GM21737 (cell line): ENCODE data around the gene RHBDL2.
"Not testable (repeated sequence)": the region's sequence is repeated elsewhere in the genome, so short reads cannot be mapped to it uniquely, and the experiment has no call there.

ENCODE experiments used
- ATAC-seq: cut with Tn5 transposase; IDR thresholded peaks from one replicate; pipeline ENCODE4 v1.9.1; 2021; ENCODE audit warnings: mild to moderate bottlenecking, moderate library complexity; ENCODE audit not compliant: unreplicated experiment

Gene RHBDL2

GRCh38 chr1:38938722-38939260, 2.8 kb downstream of the RHBDL2 start:
- ATAC-seq, result no peak

- ATAC-seq, result no peak
These were observed 9.1 kb downstream of the RHBDL2 start for GRCh38 chr1:38932571-38932970.

GRCh38 chr1:38929476-38929875, 12.2 kb downstream of the RHBDL2 start:
- ATAC-seq, result no peak

GRCh38 chr1:38929054-38929453, 12.6 kb downstream of the RHBDL2 start:
- ATAC-seq, result no peak

- ATAC-seq, result no peak
These were observed 15.5 kb downstream of the RHBDL2 start for GRCh38 chr1:38926091-38926490.

- ATAC-seq, result no peak
These were observed 16.2 kb downstream of the RHBDL2 start for GRCh38 chr1:38925391-38925790.

GRCh38 chr1:38923607-38924006, 18.0 kb downstream of the RHBDL2 start:
- ATAC-seq, result no peak

- no peak for ATAC-seq
These were observed 22.5 kb downstream of the RHBDL2 start for GRCh38 chr1:38919130-38919529.

- no peak for ATAC-seq
These were observed 23.1 kb downstream of the RHBDL2 start for GRCh38 chr1:38918568-38918967.

GRCh38 chr1:38917772-38918171, 23.9 kb downstream of the RHBDL2 start:
- no peak for ATAC-seq

GRCh38 chr1:38917337-38917736, 24.3 kb downstream of the RHBDL2 start:
- no peak for ATAC-seq

- ATAC-seq, result no peak
These were observed 26.2 kb downstream of the RHBDL2 start for GRCh38 chr1:38915352-38915948.

GRCh38 chr1:38914908-38915307, 26.7 kb downstream of the RHBDL2 start:
- ATAC-seq, result not testable (repeated sequence)

GRCh38 chr1:38908821-38909220, 32.8 kb downstream of the RHBDL2 start:
- ATAC-seq, result no peak

- ATAC-seq, result no peak
These were observed 35.6 kb downstream of the RHBDL2 start for GRCh38 chr1:38905985-38906384.

- no peak for ATAC-seq
These were observed 42.1 kb downstream of the RHBDL2 start for GRCh38 chr1:38899560-38899959.

- no peak for ATAC-seq
These were observed 42.9 kb downstream of the RHBDL2 start for GRCh38 chr1:38898653-38899230.

GRCh38 chr1:38896169-38896568, 45.5 kb downstream of the RHBDL2 start:
- no peak for ATAC-seq

GRCh38 chr1:38892976-38893375, 48.7 kb downstream of the RHBDL2 start:
- ATAC-seq, result no peak

GRCh38 chr1:38891753-38892152, 49.9 kb downstream of the RHBDL2 start:
- ATAC-seq, result no peak

GRCh38 chr1:38889589-38889988, 52.0 kb downstream of the RHBDL2 start:
- no peak for ATAC-seq

- ATAC-seq, result no peak
These were observed 53.0 kb downstream of the RHBDL2 start for GRCh38 chr1:38888423-38889333.
